LNCAP (cell line): Measurements from ENCODE around the gene OARD1.

Experiments
- TF ChIP-seq, protein P1 (sequence below): fragments of 450-650 bp; IDR thresholded peaks from 2 replicates; pipeline ENCODE4 v1.5.1; 2017; ENCODE audit warnings: mild to moderate bottlenecking

OARD1 gene

DNA sequence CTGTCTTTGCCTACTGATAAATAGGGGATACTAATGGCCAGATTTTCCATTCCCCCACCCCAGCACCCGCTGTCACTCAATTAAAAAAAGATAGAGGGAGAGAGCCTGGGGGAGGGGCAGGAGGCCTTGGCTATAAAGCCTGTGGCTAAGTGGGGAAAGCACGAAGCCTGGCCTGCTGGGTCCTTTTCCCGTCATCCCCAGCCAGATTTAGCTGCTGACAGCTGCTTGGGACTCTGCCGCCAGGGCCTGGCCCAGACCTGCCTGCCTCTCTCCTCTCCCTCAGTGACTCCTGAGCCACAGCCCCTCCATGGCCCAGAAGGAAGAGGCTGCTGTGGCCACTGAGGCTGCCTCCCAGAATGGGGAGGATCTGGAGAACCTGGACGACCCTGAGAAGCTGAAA, 19.1 kb downstream of the OARD1 start, which contains the start of gene APOBEC2:
APOBEC2 (plus strand) TSS at position 162 of the 400 bp plus-strand sequence; CDS start at position 308, 146 bp downstream.
- TF ChIP-seq, protein P1, sequence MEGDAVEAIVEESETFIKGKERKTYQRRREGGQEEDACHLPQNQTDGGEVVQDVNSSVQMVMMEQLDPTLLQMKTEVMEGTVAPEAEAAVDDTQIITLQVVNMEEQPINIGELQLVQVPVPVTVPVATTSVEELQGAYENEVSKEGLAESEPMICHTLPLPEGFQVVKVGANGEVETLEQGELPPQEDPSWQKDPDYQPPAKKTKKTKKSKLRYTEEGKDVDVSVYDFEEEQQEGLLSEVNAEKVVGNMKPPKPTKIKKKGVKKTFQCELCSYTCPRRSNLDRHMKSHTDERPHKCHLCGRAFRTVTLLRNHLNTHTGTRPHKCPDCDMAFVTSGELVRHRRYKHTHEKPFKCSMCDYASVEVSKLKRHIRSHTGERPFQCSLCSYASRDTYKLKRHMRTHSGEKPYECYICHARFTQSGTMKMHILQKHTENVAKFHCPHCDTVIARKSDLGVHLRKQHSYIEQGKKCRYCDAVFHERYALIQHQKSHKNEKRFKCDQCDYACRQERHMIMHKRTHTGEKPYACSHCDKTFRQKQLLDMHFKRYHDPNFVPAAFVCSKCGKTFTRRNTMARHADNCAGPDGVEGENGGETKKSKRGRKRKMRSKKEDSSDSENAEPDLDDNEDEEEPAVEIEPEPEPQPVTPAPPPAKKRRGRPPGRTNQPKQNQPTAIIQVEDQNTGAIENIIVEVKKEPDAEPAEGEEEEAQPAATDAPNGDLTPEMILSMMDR: no peak

DNA sequence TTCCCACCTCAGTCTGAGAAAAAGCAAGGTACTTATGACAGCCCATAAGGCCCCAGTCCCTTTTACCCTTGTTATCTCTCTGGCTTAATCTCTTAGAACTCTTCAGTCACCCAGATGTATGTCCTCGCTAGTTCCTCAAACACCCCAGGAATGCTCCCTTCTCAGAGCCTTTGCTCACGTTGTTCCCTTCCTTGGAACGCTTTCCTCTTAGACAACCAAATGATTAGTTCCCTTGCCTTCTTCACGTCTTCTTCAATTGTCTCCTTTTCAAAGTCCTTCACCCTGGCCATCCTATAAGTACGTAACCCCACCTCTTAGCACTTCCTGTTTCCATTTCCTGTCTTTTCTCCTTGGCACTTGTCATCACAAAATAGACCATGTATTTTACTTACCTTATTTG, 20.3 kb downstream of the OARD1 start:
- TF ChIP-seq, protein P1: no peak

DNA sequence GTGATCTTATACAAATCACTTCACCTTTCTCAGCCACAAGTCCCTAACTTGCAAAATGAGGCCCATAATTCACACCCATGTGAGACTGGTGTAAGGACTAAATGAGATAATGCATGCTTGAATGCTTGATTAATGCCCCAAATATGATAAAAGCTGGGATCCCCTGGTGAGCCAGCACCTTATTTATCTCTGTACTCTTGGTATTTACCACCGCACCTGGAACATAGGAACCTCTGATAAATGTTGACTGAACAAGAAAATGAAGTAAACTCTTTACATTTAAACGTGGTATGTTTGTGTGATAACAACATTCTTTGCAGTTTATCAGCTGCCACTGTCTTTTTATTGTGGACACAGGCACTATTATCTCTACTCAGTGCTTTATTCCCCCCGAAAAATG, 21.6 kb downstream of the OARD1 start:
- TF ChIP-seq, protein P1: no peak

DNA sequence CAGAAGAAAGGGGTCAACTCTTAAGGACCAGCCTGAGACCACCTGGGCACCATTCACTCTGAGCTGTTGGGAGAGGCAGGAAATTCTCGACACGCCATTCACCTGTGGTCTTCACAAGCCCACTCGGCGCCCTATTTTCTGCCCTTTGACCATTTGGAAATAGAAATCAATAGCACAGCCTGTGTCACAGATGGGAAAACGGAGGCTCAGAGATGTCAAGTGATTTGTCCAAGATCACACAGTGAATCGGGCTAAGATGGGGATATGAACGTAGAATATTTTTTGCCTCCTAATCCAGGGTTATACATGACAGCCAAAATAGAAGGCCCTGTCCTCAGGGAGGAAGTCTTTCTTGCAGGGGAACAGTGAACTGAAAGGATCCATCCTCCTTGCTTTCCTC, 22.2 kb downstream of the OARD1 start:
- TF ChIP-seq, protein P1: no peak

DNA sequence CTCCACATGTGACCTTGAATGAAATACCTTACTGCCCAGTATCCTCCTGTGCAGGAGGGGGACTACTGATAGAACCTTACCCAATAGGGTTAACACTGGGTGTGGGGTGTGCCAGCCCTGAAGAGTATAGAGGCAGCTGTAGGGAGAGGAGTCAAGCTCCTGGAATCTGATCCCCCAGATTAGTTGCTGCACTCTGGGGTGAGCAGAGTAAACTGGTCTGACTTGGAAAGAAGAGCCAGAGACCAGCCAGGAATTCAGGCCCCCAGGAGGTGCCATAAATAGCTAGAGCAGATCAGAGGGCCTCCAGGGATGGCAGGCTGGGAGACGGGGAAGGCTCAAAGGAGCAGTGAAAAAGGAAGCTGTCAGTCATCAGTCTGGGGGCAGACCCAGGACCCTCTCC, 22.6 kb downstream of the OARD1 start:
- TF ChIP-seq, protein P1: no peak

DNA sequence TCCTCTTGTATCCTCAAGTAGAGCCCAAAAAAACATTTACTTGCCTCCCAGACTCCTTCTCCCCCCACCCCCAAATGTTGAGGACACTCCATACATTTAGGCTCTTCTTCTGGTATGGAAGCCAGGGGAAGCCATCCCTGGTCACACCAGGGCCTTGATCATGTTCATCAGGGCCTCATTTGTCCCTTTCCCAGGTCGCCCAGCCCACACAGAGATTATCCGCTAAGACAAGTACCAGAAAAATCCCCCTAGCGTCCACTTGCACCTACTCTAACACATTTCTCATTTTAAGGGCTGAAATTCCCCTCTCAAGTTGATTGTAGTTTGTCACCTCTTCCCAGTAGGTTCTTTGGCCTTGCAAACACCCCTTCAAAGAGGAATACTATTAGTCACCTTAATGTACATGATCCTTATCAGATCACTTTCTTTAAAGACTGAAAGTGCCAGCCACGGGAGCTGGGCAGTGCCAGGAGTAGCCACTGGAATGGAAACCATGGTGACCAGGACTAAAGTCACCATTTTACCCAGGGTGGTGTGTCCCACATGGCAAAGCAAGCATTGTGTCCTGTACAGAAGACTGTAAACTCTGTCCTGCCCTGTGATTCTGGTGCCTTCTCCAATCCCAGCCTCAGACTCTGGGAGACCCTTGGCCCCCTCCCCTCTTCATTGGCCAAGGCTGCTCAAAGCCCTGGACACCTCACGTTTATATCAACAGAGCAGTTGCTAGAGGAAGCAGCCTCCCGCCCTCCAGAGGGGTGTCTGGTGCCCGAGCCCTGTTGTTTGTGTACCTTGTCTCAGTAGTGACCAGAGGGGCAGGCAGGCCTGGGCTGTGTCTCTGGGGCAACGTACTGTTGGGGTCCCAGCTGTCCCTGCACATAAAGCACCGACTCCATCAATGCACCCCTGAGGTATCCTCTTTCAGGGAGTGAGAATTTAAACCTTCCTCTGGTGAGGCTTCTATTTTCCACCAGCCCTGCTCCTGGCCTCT, 24.1 kb downstream of the OARD1 start:
- TF ChIP-seq, protein P1: no peak

DNA sequence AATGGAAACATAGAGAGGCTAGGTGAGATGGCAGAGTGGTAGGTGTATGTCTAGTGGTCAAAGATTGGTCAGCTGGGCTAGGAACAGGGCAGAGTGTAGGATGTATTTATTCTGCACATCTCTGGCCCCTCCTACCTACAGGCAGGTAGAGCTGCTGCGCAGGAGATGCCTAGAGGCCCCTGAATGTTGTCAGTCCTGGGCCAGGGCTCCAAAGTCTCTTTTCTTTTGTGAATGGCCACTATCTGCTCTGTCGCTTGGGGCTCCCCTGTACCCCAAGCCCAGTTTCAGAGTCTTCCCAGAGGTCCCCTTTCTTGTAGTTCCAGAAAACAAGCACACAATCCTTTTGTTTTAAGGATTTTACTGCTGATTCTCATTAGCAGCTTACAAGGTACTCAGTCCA, 24.9 kb downstream of the OARD1 start:
- TF ChIP-seq, protein P1: no peak
